HCEC 1CT (cell line): ENCODE data around the gene TGIF1.
"Not testable (repeated sequence)": the region's sequence is repeated elsewhere in the genome, so short reads cannot be mapped to it uniquely, and the experiment has no call there.

Source experiments
- DNase-seq: peaks from one replicate; pipeline ENCODE4 v3.0.0-alpha.2; 2017

The TGIF1 gene

GRCh38 chr18:3450012-3450798 is at the start of gene TGIF1:
Gene TGIF1 (plus strand): TSS chr18:3450172. CDS start chr18:3450490, 318 bp downstream.
- DNase-seq: peak; percentile 73

GRCh38 chr18:3400567-3401296 is 49.2 kb upstream of the TGIF1 start:
- DNase-seq: no peak

- no peak for DNase-seq
These were observed 48.0 kb upstream of the TGIF1 start for GRCh38 chr18:3401669-3402620.

GRCh38 chr18:3402982-3403451 is 47.0 kb upstream of the TGIF1 start:
- peak; percentile 85 for DNase-seq

GRCh38 chr18:3405713-3406112 is 44.3 kb upstream of the TGIF1 start:
- no peak for DNase-seq

- DNase-seq: no peak
These were observed 41.9 kb upstream of the TGIF1 start for GRCh38 chr18:3408107-3408506.

- no peak for DNase-seq
These were observed 40.2 kb upstream of the TGIF1 start for GRCh38 chr18:3409811-3410210.

- no peak for DNase-seq
These were observed 39.7 kb upstream of the TGIF1 start for GRCh38 chr18:3410273-3410672.

GRCh38 chr18:3410876-3411275 is 39.1 kb upstream of the TGIF1 start:
- not testable (repeated sequence) for DNase-seq

- DNase-seq: no peak
These were observed 38.6 kb upstream of the TGIF1 start for GRCh38 chr18:3411327-3411726.

GRCh38 chr18:3411854-3412268 is 38.1 kb upstream of the TGIF1 start:
- no peak for DNase-seq

- DNase-seq: not testable (repeated sequence)
These were observed 37.4 kb upstream of the TGIF1 start for GRCh38 chr18:3412528-3412927.

- DNase-seq: no peak
These were observed 34.9 kb upstream of the TGIF1 start for GRCh38 chr18:3415110-3415509.

GRCh38 chr18:3418083-3418482 is 31.9 kb upstream of the TGIF1 start:
- no peak for DNase-seq

- no peak for DNase-seq
These were observed 29.1 kb upstream of the TGIF1 start for GRCh38 chr18:3420919-3421279.

- no peak for DNase-seq
These were observed 27.1 kb upstream of the TGIF1 start for GRCh38 chr18:3422905-3423304.

GRCh38 chr18:3424280-3424890 is 25.6 kb upstream of the TGIF1 start:
- no peak for DNase-seq

- no peak for DNase-seq
These were observed 24.9 kb upstream of the TGIF1 start for GRCh38 chr18:3425030-3425429.

- DNase-seq: no peak
These were observed 24.5 kb upstream of the TGIF1 start for GRCh38 chr18:3425446-3425845.

GRCh38 chr18:3426074-3426473 is 23.9 kb upstream of the TGIF1 start:
- no peak for DNase-seq

GRCh38 chr18:3427944-3428343 is 22.0 kb upstream of the TGIF1 start:
- no peak for DNase-seq

GRCh38 chr18:3429121-3429520 is 20.9 kb upstream of the TGIF1 start:
- no peak for DNase-seq

GRCh38 chr18:3434685-3435084 is 15.3 kb upstream of the TGIF1 start:
- no peak for DNase-seq
